Kidney (tissue), 14 donors: ENCODE results near the gene ACOXL. TPM values are rescaled to one million over a fixed set of nuclear protein-coding genes. Genes with fewer than 3 reads are reported as not detected.

Experiments used
- DNase-seq, 5 donors: peaks; one replicate each; pipeline ENCODE4 v3.0.0-alpha.2; 2013 to 2020
- FAIRE-seq: peaks from 2 replicates; lab custom pipeline; 2012; peaks lifted over from hg19 to GRCh38; lab: Jason Lieb, UNC
- H3K27ac ChIP-seq, 2 donors: one replicate each; pipeline ENCODE4 v1.7.0; 2013; ENCODE audit warnings: low read depth in 2 of 2, low read length in 2 of 2, inconsistent platforms in 1 of 2
- H3K27me3 ChIP-seq: one replicate; pipeline ENCODE4 v1.7.1; 2013; ENCODE audit warnings: low read length, inconsistent platforms; ENCODE audit not compliant: control insufficient read depth, insufficient read depth
- H3K36me3 ChIP-seq, 3 donors: one replicate each; pipeline versions ENCODE4 v1.7.0 to v1.7.1; 2013; ENCODE audit warnings: low read length in 3 of 3, control low read depth in 1 of 3, inconsistent platforms in 1 of 3; ENCODE audit not compliant: insufficient read depth in 3 of 3, control insufficient read depth in 2 of 3
- H3K4me1 ChIP-seq, 3 donors: one replicate each; pipeline versions ENCODE4 v1.7.0 to v1.7.1; 2013; ENCODE audit warnings: low read length in 3 of 3, inconsistent platforms in 1 of 3, low read depth in 1 of 3; ENCODE audit not compliant: control insufficient read depth in 2 of 3, insufficient read depth in 2 of 3
- H3K4me3 ChIP-seq, 3 donors: one replicate each; pipeline versions ENCODE4 v1.7.0 to v1.8.1; 2013; ENCODE audit warnings: low read length in 3 of 3, control low read depth in 1 of 3, inconsistent platforms in 1 of 3
- H3K9ac ChIP-seq, 3 donors: one replicate each; pipeline versions ENCODE4 v1.7.0 to v1.7.1; 2013; ENCODE audit warnings: low read length in 3 of 3, control low read depth in 1 of 3, inconsistent platforms in 1 of 3
- H3K9me3 ChIP-seq, 3 donors: one replicate each; pipeline versions ENCODE4 v1.7.0 to v1.7.1; 2013; ENCODE audit warnings: low read length in 3 of 3, control low read depth in 1 of 3, inconsistent platforms in 1 of 3; ENCODE audit not compliant: control insufficient read depth in 2 of 3, insufficient read depth in 1 of 3
- CTCF ChIP-seq: IDR thresholded peaks from 3 replicates; pipeline ENCODE4 v1.5.1; 2012; ENCODE audit warnings: mild to moderate bottlenecking, moderate library complexity, borderline replicate concordance; ENCODE audit not compliant: insufficient read depth; ENCODE audit errors: extremely low read depth
- intact Hi-C: fragments of 100-400 bp; cut with DNase I; formaldehyde crosslinking; loops from one replicate; pipeline ENCODE4 v1.11.1; 2022
- polyA plus RNA-seq: library from polyadenylated mRNA; stranded (reverse); fragments of 350-450 nt; fragmentation: Illumina TruSeq; extraction: RNeasy Lipid Tissue Mini Kit (QIAGEN cat#74804); gene quantifications from one replicate; pipeline ENCODE4 v1.2.3, GENCODE V29; 2014; ENCODE audit warnings: low read depth, low replicate concordance; ENCODE audit not compliant: insufficient read depth
- total RNA-seq: library from RNA; stranded (reverse); fragmentation: NEBNext Ultra II Directional; extraction: Animal tissue kit (Norgen Biotek cat#: 25700); gene quantifications from one replicate; pipeline ENCODE4 v1.2.1, GENCODE V29; 2021
- donor health status: control.
- donor health status: control.
- donor health status: control.
- donor health status: control.
- donor health status: control.
- donor health status: DM: yes; HTN: yes; CAD: no.
- donor health status: Normal renal cell carcinoma (clear cell type).

The ACOXL gene
- total and polyA plus RNA-seq, 2 donors from 2014 or later = 2.0 TPM; not detected in 1

DNA sequence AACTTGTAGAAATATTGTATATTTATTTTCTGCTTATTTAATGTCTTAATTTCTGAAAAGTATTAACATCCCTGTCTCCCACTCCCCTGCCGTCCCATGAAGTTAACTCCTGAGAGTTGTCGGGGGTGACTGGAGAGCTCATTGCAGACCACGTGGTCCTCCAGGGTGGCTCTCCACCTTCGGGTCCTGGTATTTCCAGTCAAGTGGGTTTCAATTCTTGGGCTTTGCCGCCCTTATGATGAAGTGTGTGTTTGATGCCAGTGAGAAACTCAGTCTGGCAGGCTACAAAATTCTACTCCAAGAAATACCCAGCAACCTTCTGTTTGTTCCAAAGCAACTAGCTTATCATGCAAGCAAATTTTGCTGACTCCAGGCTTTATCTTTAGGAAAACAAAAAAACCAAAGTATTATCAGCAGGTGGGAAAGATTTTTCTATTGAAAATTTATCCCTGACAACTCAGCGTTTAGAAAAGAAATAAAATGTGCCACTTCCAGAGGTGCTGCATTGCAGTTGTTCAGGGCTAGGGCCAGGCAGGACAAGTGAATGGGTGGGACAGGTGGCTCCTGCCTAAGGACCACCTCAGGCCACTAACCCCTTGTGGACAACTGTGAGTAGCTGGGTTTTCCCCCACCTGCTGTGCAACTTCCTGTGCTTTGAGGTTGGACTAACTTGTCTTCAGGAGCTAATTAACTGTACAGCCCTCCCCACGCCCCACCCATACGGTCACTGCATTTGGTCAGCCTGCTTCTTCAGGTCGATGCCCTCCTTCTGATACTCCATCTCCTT is 434.9 kb downstream of the ACOXL start:
- no peak for TF ChIP-seq CTCF
- no peaks in the 10 kb centered on the region for H3K27me3 ChIP-seq
- no peak overlapping the region for H3K4me3 ChIP-seq
- H3K27ac ChIP-seq = no peak overlapping the region
- H3K9me3 ChIP-seq = no peaks in the 10 kb centered on the region
- DNase-seq (no peak), FAIRE-seq (no peak)
- H3K4me1 ChIP-seq = peaks cover 0 to 9% (median 9%) of the 10 kb centered on the region in 3 donors
- H3K36me3 ChIP-seq = peaks cover 0 to 12% (median 2%) of the 10 kb centered on the region in 3 donors
- H3K9ac ChIP-seq = no peak overlapping the region
- intact Hi-C loops = no loop called here

DNA sequence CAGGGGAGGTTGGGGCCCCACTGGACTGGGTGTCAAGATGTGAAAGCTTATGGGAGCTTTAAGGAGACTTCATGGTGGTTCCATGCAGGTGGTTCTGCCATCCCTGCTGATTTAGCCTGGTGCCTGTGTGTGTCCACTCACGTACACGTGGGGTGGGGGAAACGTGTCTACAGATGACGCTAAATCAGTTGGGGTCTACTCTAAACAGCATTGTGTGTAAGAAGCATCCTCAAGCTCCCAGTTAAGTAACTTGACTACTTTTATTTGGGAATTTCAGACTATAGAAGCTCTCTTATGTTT is 435.4 kb downstream of the ACOXL start:
- Histone ChIP-seq H3K27ac (no peak overlapping the region), H3K9me3 (no peaks in the 10 kb centered on the region), H3K4me1 (peaks cover 0 to 6% (median 6%) of the 10 kb centered on the region in 3 donors), H3K27me3 (peaks cover 2% of the 10 kb centered on the region), H3K9ac (no peak overlapping the region), H3K4me3 (no peak overlapping the region), H3K36me3 (peaks cover 0 to 12% (median 2%) of the 10 kb centered on the region in 3 donors)
- no peak for TF ChIP-seq CTCF
- DNase-seq (no peak), FAIRE-seq (no peak)
- intact Hi-C loops = no loop called here

Other genes with a start within 250 kb of the ACOXL start
- 19.5 TPM for gene RGPD6, start 155.4 kb upstream of the ACOXL start, total RNA-seq
- 7.7 TPM for gene RGPD6, start 155.4 kb upstream of the ACOXL start, polyA plus RNA-seq
- gene BUB1, start 54.5 kb upstream of the ACOXL start, total RNA-seq = 1.8 TPM
- gene BUB1, start 54.5 kb upstream of the ACOXL start, polyA plus RNA-seq = 0.15 TPM